AG04450 (cell line): Measurements from ENCODE around the gene RTP4. TPM values are rescaled to one million over a fixed set of nuclear protein-coding genes. Genes with fewer than 3 reads are reported as not detected.
"Not testable (repeated sequence)": the region's sequence is repeated elsewhere in the genome, so short reads cannot be mapped to it uniquely, and the experiment has no call there.

Experiments used
- CTCF ChIA-PET: fragments of 300-600, 350-600 bp; formaldehyde crosslinking; extraction: SDS; loops from one replicate; lab custom pipeline; 2022; ENCODE audit warnings: antibody characterized with exemption, inconsistent platforms; lab: Charles Lee
- POLR2A ChIA-PET: fragments of 350-600 bp; formaldehyde crosslinking; extraction: SDS; loops from one replicate; lab custom pipeline; 2021; ENCODE audit warnings: antibody characterized with exemption, inconsistent platforms; lab: Yijun Ruan, JAX
- DNase-seq: peaks from one replicate; pipeline ENCODE4 v3.0.0-alpha.2; 2011; ENCODE audit warnings: low read depth, low spot score
- H3K27ac ChIP-seq: one replicate; pipeline ENCODE4 v1.5.1; 2012; ENCODE audit warnings: low read depth, low read length, control low read depth
- H3K27me3 ChIP-seq: one replicate; pipeline ENCODE4 v1.6.0; 2012; ENCODE audit warnings: low read length; ENCODE audit not compliant: control insufficient read depth, insufficient read depth
- H3K4me3 ChIP-seq: 2 replicates; pipeline ENCODE4 v1.5.1; 2011; ENCODE audit warnings: mild to moderate bottlenecking, low read depth, low read length, control low read depth
- H3K9me3 ChIP-seq: 2 replicates; pipeline ENCODE4 v1.5.1; 2012; ENCODE audit warnings: low read length; ENCODE audit not compliant: control insufficient read depth, insufficient read depth
- polyA plus RNA-seq: library from polyadenylated mRNA; depleted of rRNA; stranded (reverse); fragments of >200 nt; gene quantifications from 2 replicates; pipeline ENCODE4 v1.2.3, GENCODE V29; 2011
- TF ChIP-seq, protein P1 (sequence below): IDR thresholded peaks from 2 replicates; pipeline ENCODE4 v1.5.1; 2011; ENCODE audit warnings: low read depth, low read length, control low read depth, inconsistent platforms

RTP4 gene
- polyA plus RNA-seq, 1 experiment: 0.05 TPM

DNA sequence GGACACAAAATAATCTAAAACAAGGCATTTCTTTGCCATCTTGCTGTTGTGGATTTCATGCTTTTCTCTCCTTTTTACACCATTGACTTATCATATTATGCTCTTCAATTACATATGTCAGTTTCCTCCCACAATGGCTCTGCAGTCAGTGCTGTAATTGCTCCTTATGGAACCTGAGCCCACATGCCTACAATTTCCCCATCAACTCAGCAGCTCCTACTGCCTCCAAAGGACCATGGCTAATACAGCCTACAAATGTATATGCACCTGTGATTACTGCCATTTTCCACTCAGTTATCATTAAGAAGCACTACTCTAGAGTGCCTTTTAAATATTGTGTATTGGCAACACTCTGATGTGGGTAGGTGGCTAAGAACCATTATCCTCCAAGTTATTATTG lies 30.8 kb downstream of the RTP4 start:
- TF ChIP-seq, protein P1, sequence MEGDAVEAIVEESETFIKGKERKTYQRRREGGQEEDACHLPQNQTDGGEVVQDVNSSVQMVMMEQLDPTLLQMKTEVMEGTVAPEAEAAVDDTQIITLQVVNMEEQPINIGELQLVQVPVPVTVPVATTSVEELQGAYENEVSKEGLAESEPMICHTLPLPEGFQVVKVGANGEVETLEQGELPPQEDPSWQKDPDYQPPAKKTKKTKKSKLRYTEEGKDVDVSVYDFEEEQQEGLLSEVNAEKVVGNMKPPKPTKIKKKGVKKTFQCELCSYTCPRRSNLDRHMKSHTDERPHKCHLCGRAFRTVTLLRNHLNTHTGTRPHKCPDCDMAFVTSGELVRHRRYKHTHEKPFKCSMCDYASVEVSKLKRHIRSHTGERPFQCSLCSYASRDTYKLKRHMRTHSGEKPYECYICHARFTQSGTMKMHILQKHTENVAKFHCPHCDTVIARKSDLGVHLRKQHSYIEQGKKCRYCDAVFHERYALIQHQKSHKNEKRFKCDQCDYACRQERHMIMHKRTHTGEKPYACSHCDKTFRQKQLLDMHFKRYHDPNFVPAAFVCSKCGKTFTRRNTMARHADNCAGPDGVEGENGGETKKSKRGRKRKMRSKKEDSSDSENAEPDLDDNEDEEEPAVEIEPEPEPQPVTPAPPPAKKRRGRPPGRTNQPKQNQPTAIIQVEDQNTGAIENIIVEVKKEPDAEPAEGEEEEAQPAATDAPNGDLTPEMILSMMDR: no peak
- Histone ChIP-seq H3K27ac (no peak overlapping the region), H3K27me3 (peaks cover 3% of the 10 kb centered on the region), H3K9me3 (no peaks in the 10 kb centered on the region), H3K4me3 (no peak overlapping the region)
- CTCF ChIA-PET: no interaction called here
- POLR2A ChIA-PET: no interaction called here
- no peak for DNase-seq

DNA sequence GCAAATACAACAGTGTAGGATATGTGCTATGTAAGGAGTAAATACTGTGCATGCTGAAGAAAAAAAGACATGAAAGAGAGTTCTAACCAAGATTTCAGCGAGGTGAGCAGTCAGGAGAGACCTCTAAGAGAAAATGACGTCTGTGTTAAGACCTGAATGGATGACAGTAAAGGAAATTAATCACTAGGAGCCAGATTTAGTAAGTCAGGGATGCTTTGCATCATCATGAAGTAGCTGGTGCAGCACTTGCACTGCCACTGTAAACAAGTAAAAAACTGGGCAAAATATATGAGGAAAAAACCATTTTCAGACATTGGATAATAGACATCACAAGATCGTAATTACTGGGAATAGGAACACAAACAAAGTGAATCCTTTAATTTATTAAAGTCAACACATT lies 32.6 kb downstream of the RTP4 start:
- CTCF ChIA-PET: interaction anchor here (0.6 kb wide), 1 partner anchor 8 kb away, joined by 3 read pairs; no protein-coding TSS in a partner anchor
- TF ChIP-seq, protein P1: no peak
- H3K27ac ChIP-seq: no peak overlapping the region
- POLR2A ChIA-PET: no interaction called here
- H3K4me3 ChIP-seq: no peak overlapping the region
- no peaks in the 10 kb centered on the region for H3K9me3 ChIP-seq
- no peaks in the 10 kb centered on the region for H3K27me3 ChIP-seq
- no peak for DNase-seq

DNA sequence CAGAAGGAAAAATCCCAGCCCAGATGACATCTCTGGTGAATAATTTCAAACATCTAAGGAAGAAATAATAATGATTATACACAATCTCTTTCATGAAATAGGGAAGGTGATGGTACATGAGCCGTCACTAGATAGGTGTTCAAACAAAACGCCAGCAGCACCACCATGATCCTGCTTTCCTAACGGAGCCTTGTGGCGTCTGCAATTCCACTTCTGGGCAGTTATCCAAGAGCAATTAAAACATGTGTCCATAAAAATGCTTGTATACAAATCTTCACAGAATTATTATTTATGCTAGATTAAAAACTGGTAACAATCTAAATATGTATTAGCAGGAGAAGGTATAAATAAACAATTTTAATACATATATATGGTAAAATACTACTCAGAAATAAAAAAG lies 33.7 kb downstream of the RTP4 start:
- POLR2A ChIA-PET: no interaction called here
- Histone ChIP-seq H3K9me3 (no peaks in the 10 kb centered on the region), H3K27ac (no peak overlapping the region), H3K4me3 (no peak overlapping the region), H3K27me3 (no peaks in the 10 kb centered on the region)
- no peak for DNase-seq
- CTCF ChIA-PET: no interaction called here
- TF ChIP-seq, protein P1: no peak

DNA sequence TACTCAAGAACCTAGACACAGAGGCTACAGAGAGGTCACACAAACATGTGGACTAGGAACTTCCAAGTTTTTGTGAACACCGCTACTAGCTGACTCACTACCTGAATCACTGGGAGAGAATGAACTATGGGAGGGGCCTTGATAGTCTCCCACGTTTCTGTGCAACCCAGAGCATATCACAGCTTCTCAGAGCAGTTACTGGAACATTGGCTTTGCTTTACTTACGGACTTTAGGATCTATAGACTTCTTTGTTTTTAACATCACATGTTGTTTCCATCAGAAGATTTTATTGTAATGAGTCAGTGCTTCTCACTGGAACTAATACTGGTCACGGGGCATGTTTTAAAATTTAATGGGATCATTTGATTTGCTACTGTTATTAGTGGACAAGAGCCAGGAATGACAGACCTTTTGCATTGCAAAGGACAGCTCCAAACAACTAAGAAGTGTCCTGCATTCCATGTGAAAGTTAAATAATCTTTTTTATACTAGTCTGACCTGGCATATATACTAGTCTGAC lies 35.6 kb downstream of the RTP4 start:
- no peaks in the 10 kb centered on the region for H3K27me3 ChIP-seq
- TF ChIP-seq, protein P1: no peak
- H3K4me3 ChIP-seq: no peak overlapping the region
- ChIA-PET POLR2A (no interaction called here), CTCF (no interaction called here)
- H3K27ac ChIP-seq: peak overlapping the region; percentile 80
- peak; percentile 86 for DNase-seq
- no peaks in the 10 kb centered on the region for H3K9me3 ChIP-seq

DNA sequence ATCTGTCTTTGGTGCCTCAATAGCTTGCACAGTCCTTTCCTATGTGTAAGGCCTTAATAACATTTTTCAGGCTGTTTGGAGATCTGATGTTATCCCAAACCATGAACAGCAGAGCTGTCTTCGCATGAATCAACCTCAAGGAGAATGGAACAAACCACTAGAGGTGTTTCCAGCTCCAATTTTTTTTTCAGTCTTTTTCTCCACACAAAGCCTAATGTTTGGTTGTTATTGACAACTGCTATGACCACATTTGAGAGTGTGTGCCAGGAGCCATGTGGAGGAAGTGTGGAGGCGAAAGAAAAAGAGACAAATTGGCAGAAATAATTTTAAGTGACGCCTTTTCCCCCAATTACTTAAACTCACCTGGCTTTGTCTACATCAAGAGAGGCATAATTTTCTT lies 38.7 kb downstream of the RTP4 start:
- DNase-seq: no peak
- Histone ChIP-seq H3K4me3 (no peak overlapping the region), H3K9me3 (no peaks in the 10 kb centered on the region), H3K27ac (no peak overlapping the region), H3K27me3 (no peaks in the 10 kb centered on the region)
- ChIA-PET POLR2A (no interaction called here), CTCF (interaction anchor here (3.2 kb wide), 1 partner anchor 87 kb away, joined by 17 read pairs; no protein-coding TSS in a partner anchor)
- TF ChIP-seq, protein P1: no peak

DNA sequence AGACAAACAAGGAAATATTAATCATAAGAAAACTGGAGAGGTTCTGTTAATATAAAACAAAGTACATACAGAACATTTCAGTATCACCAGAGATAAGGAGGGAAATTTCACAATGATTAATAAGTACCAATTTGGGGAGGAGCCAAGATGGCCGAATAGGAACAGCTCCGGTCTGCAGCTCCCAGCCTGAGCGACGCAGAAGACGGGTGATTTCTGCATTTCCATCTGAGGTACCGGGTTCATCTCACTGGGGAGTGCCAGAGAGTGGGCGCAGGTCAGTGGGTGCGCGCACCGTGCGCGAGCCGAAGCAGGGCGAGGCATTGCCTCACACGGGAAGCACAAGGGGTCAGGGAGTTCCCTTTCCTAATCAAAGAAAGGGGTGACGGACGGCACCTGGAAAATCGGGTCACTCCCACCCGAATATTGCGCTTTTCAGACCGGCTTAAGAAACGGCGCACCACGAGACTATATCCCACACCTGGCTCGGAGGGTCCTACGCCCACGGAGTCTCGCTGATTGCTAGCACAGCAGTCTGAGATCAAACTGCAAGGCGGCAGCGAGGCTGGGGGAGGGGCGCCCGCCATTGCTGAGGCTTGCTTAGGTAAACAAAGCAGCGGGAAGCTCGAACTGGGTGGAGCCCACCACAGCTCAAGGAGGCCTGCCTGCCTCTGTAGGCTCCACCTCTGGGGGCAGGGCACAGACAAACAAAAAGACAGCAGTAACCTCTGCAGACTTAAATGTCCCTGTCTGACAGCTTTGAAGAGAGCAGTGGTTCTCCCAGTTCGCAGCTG lies 44.0 kb downstream of the RTP4 start:
- H3K27ac ChIP-seq, POLR2A ChIA-PET, H3K27me3 ChIP-seq, H3K4me3 ChIP-seq, H3K9me3 ChIP-seq, DNase-seq, CTCF ChIA-PET: not testable (repeated sequence)
